Measurements from ENCODE around the gene OXER1.

OXER1 gene

GRCh38 chr2:42752816-42753813 lies 10.8 kb downstream of the OXER1 start:
- no peak for TF ChIP-seq EZH2phosphoT487 (IDR thresholded peaks at IDR 0.05; ENCODE audit: low read depth)
- no peak for TF ChIP-seq CTCF (IDR thresholded peaks at IDR 0.05; ENCODE audit: low read depth, low read length)
- Histone ChIP-seq H3K36me3 (replicated peaks; ENCODE audit: low read depth, low read length) (peaks cover 8% of the 10 kb centered on the region), H3K27me3 (ENCODE audit: low read depth, low read length) (no peaks in the 10 kb centered on the region), H3K79me2 (ENCODE audit: low read length) (no peaks in the 10 kb centered on the region), H3K4me1 (ENCODE audit: low read length) (peaks cover 68% of the 10 kb centered on the region), H2AFZ (ENCODE audit: low read depth, low read length) (no peak overlapping the region), H4K20me1 (ENCODE audit: insufficient read depth, low read length) (no peaks in the 10 kb centered on the region), H3K4me2 (ENCODE audit: low read length) (peak overlapping the region; percentile 69), H3K9ac (ENCODE audit: low read length) (peak overlapping the region; percentile 29; the same call in 1 of the 2 replicates), H3K9me3 (ENCODE audit: insufficient read depth, low read length) (no peaks in the 10 kb centered on the region), H3K27ac (ENCODE audit: low read length) (peak overlapping the region; percentile 76), H3K4me3 (ENCODE audit: low read length) (peak overlapping the region; percentile 35)

GRCh38 chr2:42752314-42752713 lies 11.6 kb downstream of the OXER1 start:
- peaks cover 8% of the 10 kb centered on the region for H3K36me3 ChIP-seq (replicated peaks; ENCODE audit: low read depth, low read length)
- peak overlapping the region; percentile 69 for H3K4me2 ChIP-seq (ENCODE audit: low read length)
- H3K27me3 ChIP-seq (ENCODE audit: low read depth, low read length) = no peaks in the 10 kb centered on the region
- no peaks in the 10 kb centered on the region for H3K79me2 ChIP-seq (ENCODE audit: low read length)
- peak overlapping the region; percentile 24; the same call in 1 of the 2 replicates for H3K9ac ChIP-seq (ENCODE audit: low read length)
- TF ChIP-seq CTCF (IDR thresholded peaks at IDR 0.05; ENCODE audit: low read depth, low read length) (no peak), EZH2phosphoT487 (IDR thresholded peaks at IDR 0.05; ENCODE audit: low read depth) (no peak)
- H2AFZ ChIP-seq (ENCODE audit: low read depth, low read length) = no peak overlapping the region
- peaks cover 68% of the 10 kb centered on the region for H3K4me1 ChIP-seq (ENCODE audit: low read length)
- H4K20me1 ChIP-seq (ENCODE audit: insufficient read depth, low read length) = no peaks in the 10 kb centered on the region
- peak overlapping the region; percentile 37 for H3K4me3 ChIP-seq (ENCODE audit: low read length)
- peak overlapping the region; percentile 76 for H3K27ac ChIP-seq (ENCODE audit: low read length)
- no peaks in the 10 kb centered on the region for H3K9me3 ChIP-seq (ENCODE audit: insufficient read depth, low read length)

GRCh38 chr2:42748840-42749239 lies 15.1 kb downstream of the OXER1 start:
- Histone ChIP-seq H3K4me3 (ENCODE audit: low read length) (no peak overlapping the region), H3K9me3 (ENCODE audit: insufficient read depth, low read length) (no peaks in the 10 kb centered on the region), H3K36me3 (replicated peaks; ENCODE audit: low read depth, low read length) (peaks cover 8% of the 10 kb centered on the region), H2AFZ (ENCODE audit: low read depth, low read length) (no peak overlapping the region), H3K4me2 (ENCODE audit: low read length) (no peak overlapping the region), H3K27me3 (ENCODE audit: low read depth, low read length) (no peaks in the 10 kb centered on the region), H3K9ac (ENCODE audit: low read length) (no peak overlapping the region), H3K79me2 (ENCODE audit: low read length) (no peaks in the 10 kb centered on the region), H3K4me1 (ENCODE audit: low read length) (peaks cover 37% of the 10 kb centered on the region), H3K27ac (ENCODE audit: low read length) (no peak overlapping the region), H4K20me1 (ENCODE audit: insufficient read depth, low read length) (no peaks in the 10 kb centered on the region)
- TF ChIP-seq EZH2phosphoT487 (IDR thresholded peaks at IDR 0.05; ENCODE audit: low read depth) (no peak), CTCF (IDR thresholded peaks at IDR 0.05; ENCODE audit: low read depth, low read length) (no peak)

GRCh38 chr2:42747422-42747821 lies 16.5 kb downstream of the OXER1 start:
- Histone ChIP-seq H3K27me3 (ENCODE audit: low read depth, low read length) (no peaks in the 10 kb centered on the region), H3K9me3 (ENCODE audit: insufficient read depth, low read length) (no peaks in the 10 kb centered on the region), H3K4me3 (ENCODE audit: low read length) (no peak overlapping the region), H3K4me2 (ENCODE audit: low read length) (no peak overlapping the region), H3K79me2 (ENCODE audit: low read length) (no peaks in the 10 kb centered on the region), H3K36me3 (replicated peaks; ENCODE audit: low read depth, low read length) (peaks cover 6% of the 10 kb centered on the region), H3K27ac (ENCODE audit: low read length) (no peak overlapping the region), H4K20me1 (ENCODE audit: insufficient read depth, low read length) (no peaks in the 10 kb centered on the region), H2AFZ (ENCODE audit: low read depth, low read length) (no peak overlapping the region), H3K9ac (ENCODE audit: low read length) (no peak overlapping the region), H3K4me1 (ENCODE audit: low read length) (peaks cover 23% of the 10 kb centered on the region)
- no peak for TF ChIP-seq CTCF (IDR thresholded peaks at IDR 0.05; ENCODE audit: low read depth, low read length)
- no peak for TF ChIP-seq EZH2phosphoT487 (IDR thresholded peaks at IDR 0.05; ENCODE audit: low read depth)

Data from OCI-LY3 (cell line).